ENCODE results near the gene INHBE.
A peak's percentile ranks its signal among the peaks of the same experiment; 100 is the strongest.
"Not testable (repeated sequence)": the region's sequence is repeated elsewhere in the genome, so short reads cannot be mapped to it uniquely, and the experiment has no call there.

Gene INHBE

GRCh38 chr12:57441846-57442427 is 13.2 kb upstream of the INHBE start:
- no peak for DNase-seq

GRCh38 chr12:57444337-57444736 is 10.8 kb upstream of the INHBE start:
- not testable (repeated sequence) for DNase-seq

GRCh38 chr12:57444744-57445143 is 10.4 kb upstream of the INHBE start:
- DNase-seq = no peak

DNA sequence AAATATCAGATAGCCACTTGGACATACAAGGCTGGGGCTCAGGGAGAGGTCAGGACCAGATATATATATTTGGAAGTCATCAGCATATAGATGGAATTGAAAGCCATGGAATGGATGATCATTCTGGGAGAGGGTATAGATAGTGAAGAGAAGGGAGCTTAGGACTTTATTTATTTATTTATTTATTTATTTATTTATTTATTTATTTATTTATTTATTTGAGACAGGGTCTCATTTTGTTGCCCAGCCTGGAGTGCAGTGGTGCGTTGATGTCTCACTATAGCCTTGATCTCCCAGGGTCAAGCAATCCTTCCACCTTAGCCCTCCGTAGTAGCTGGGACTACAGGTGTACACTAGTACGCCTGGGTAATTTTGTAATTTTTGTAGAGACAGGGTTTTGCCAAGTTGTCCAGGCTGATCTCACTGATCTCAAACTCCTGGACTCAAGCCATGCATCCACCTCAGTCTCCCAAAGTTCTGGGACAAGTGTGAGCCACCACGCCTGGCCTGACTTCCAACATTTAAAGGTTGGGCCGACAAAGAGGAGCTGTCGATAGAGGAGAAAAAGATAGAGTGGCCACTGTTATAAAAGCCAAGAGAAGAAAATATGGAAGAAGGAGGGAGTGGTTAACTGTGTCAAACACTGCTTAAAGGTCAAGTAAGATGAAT is 8.7 kb upstream of the INHBE start:
- DNase-seq = no peak

GRCh38 chr12:57448669-57449068 is 6.4 kb upstream of the INHBE start:
- DNase-seq = no peak

DNA sequence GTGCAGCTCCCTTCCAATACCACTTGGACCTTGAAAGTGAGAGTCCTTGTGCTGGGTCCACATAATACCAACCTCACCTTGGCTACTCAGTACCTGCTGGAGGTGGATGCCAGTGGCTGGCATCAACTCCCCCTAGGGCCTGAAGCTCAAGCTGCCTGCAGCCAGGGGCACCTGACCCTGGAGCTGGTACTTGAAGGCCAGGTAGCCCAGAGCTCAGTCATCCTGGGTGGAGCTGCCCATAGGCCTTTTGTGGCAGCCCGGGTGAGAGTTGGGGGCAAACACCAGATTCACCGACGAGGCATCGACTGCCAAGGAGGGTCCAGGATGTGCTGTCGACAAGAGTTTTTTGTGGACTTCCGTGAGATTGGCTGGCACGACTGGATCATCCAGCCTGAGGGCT is 5.7 kb upstream of the INHBE start:
- DNase-seq = no peak

GRCh38 chr12:57450057-57450456 is 5.0 kb upstream of the INHBE start:
- no peak for DNase-seq

- DNase-seq = no peak
Measured at GRCh38 chr12:57451233-57451778, 3.8 kb upstream of the INHBE start.

GRCh38 chr12:57452181-57452936 is 2.7 kb upstream of the INHBE start:
- peak; percentile 96 for DNase-seq

DNA sequence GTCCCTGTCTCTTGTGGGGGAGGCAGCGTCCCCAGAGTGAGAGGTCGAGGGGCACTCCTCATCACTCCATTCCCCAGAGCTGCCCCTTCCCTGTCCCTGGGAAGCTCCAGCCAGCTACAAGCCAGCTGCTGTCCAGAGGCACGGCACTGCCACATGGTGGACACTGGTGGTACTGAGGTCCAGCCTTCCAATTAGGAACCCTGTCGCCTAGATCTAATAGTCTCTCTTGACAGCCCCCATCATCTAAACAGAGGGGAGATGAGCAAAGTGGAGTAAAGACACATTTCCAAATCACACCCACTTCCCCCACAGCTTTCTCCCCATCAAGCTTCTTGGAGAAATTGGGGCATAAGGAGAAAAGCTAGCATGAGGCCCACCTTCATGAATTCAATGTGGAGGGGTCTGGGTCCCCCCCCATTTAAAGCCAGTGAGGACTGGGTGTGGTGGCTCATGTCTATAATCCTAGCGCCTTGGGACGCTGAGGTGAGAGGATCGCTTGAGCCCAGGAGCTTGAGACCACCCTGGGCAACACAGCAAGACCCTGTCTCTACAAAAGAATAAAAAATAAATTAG is 2.1 kb upstream of the INHBE start:
- peak; percentile 85 for DNase-seq

DNA sequence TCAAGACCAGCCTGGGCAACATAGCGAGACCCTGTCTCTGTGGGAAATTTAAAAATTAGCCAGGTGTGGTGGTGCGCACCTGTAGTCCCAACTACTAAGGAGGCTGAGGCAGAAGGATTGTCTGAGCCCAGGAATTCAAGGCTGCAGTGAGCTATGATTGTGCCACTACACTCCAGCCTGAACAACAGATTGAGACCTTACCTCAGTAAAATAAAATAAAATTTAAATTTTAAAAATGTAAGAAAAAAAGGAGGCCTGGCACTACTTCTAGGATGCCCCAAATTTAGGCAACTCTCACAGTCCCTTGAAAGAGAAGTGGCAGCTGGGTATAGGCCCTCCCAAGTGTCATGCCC is 918 bp upstream of the INHBE start:
- no peak for DNase-seq

DNA sequence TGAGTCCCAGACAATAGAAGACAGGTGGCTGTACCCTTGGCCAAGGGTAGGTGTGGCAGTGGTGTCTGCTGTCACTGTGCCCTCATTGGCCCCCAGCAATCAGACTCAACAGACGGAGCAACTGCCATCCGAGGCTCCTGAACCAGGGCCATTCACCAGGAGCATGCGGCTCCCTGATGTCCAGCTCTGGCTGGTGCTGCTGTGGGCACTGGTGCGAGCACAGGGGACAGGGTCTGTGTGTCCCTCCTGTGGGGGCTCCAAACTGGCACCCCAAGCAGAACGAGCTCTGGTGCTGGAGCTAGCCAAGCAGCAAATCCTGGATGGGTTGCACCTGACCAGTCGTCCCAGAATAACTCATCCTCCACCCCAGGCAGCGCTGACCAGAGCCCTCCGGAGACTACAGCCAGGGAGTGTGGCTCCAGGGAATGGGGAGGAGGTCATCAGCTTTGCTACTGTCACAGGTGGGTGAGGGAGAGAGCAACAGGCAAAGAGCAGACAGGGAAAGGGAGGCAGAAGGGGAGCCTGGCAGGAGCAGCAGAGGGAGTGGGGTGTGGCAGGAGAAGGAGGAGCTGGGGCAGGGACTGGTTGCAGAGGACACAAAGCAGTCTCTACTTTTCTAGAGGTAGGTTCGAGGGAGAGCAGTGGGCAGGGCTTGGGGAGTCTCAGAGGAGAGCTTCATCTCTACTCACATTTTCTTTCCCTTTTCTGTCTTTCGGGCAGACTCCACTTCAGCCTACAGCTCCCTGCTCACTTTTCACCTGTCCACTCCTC is 452 bp downstream of the INHBE start:
- DNase-seq = peak; percentile 26

- peak; percentile 71 for DNase-seq
Measured at GRCh38 chr12:57456145-57456700, 1.1 kb downstream of the INHBE start.

- DNase-seq = no peak
Measured at GRCh38 chr12:57456737-57457490, 1.8 kb downstream of the INHBE start.

DNA sequence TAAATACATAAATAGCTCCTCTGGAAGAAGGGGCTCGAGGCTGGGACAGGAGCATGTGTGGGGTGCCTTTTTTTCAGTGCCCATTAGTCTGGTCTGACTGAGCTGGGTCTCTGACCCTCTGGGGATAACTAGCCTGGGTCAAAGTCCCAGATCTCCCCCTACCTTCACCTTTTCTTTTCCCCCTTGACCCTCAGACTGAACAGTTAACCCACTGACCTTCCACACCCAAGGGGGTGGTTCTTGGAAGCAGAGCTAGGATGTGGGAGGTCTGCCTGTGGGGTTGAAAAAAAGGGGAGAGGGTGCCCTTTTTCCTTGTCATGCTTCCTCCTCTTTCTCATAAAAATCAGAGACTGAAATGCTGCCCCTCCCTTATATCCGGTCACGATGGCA is 3.6 kb downstream of the INHBE start:
- DNase-seq = no peak

DNA sequence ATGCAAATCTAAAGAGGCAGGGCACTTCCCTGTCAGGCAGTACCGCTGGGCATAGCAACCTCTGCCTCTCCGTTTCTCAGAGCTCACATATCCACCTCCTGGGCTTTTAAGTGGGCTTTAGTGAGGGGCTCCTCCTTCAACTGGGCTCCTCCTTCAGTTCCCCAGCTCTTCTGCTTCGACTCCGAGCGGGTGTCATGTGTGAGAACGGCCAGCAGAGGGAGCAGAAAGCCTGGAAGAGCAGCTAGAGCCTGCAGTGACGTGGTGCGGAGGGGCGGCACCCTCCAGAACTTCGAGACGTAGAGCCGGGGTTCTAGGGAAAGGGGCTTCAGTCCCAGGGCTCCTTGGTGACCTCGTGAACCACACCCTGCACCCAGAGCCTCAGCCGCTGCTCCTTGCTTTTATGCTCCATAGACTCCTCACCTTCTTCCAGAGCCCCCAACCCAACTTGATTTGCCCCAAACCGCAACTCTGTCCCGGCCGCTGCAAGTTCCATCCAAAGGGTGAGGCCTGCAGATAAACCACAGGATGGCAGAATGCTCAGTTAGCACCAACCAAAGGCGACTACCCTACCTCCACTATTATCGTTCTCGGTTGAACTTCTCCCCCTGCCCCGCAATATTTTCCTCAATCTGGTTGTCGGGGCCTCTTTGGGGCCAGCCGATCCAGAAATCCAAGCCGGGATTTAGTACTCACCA is 4.1 kb downstream of the INHBE start:
- DNase-seq = peak; percentile 98

DNA sequence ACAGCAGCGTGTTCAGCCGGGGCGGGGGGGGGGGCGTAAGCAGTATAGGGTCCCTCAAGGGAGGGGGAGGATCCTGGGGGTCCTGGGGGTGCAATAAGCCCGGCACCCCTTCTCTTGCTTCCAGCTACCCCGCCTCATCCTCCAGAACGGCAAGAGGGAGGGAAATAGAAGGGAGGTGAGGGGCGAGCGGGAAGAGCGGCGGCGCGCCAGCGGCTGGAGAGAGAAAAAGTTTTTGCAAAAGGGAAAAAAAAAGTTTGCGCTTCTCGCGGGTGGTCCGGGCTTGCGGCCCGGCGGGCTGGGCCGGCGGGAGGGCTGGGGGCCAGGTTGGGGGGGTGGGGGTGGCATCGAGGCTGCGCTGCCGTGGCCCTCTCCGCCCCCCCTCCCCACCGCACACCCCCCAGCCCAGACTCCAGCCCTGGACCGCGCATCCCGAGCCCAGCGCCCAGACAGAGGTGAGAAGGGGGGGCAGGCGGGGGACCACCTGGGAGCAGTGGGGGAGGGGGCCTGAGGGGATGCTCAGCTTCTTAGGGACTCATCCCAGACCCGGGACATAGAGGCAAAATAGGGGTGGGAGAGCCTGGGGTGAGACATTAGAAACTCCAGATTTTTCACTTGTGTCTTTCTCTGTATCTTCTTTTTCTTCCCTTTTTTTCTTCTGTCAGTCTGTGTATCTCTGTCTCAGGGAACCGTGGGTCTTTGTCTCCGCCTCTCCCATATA is 4.8 kb downstream of the INHBE start, which contains the start of gene GLI1:
Gene GLI1 (plus strand): TSS at position 36 of the 718 bp plus-strand sequence. CDS start 3,907 bp downstream, outside the sequence.
- DNase-seq = peak; percentile 72

DNA sequence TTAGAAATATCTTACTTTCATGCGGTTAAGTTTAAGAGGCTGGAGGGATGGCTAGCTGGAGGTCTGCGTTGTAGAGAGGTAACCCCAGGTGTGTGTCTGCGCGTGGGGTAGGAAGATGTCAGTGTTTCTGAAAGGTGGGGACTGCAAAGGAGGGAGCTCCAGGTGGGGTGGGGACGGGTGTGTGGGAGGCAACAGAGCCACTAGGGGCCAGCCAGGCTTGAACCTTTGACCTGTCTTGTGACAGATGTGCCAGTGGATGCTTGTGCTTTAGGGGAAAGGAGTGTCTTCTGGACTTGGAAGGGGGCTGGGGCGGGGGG is 5.3 kb downstream of the INHBE start:
- no peak for DNase-seq

DNA sequence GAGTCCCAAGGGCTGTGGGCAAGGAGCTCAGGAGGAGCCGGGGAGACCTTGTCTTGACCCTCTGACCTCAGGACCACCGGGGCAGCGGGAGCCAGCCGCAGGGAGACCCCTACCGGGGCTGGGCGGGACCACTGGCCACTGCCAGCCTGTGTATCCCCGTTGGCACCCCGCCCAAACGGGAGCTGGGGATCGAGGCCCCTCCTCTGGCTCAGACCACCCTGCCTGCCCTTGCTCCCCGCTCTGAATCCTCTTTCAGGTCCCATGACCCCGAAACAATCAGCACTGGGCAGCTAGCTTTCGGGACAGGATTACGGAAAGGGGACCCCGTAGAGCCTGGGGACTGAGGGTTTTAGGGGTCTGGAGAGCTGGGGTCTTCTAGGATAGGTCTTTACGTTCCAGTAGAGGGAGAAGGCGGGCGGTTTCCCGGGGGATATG is 5.8 kb downstream of the INHBE start:
- DNase-seq = no peak

DNA sequence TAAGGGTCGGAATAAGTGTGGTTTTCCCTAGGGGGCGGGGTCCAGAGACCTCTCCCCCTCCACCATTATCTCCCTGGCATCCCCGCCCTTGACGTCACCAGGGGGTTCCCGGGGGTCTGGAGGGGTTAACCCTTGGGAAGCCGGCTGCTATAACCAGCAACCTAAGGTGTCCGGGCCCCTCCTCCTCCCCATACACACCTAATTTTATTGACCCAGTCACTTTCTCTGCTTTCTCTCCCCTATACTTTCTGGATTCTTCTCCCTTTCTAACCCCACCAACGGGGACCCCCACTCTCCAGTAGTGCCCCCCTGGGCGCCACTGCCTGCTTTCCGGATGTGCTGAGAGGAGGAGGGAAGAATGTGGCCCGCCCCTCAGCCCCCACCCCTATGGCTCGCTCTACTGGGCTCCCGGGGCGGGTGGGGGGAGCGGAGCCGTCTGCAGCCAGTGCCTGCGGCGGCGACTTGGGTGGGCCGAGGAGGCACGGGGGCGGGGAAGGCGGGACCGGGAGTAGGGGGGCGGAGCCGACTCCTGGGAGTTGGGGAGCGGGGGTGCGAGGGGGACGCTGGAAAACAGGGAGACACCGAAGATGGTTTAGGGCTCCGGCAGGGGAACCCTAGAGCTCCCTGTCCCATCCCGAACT is 6.3 kb downstream of the INHBE start:
- DNase-seq = peak; percentile 89
